ENCODE data around the gene CPLX3.

Gene CPLX3

DNA sequence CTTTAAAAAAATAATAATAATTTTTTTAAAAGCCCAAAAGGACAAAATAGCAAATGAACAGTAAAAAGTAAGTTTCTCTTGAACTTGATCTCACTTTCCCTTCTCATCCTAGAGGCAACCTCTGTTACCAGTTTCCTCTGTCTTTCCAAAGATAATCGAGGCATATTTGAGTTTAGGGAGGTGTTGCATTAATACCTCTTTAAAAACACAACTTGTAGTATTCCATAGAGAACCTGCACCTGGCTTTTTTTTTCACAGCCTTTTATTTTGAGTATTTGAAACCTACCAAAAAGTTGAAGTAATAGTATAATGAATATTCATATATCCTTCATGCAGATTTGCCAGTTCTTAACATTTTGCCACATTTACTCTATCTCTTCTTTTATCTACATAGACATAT lies 35.4 kb upstream of the CPLX3 start:
- ChIA-PET CTCF (interaction anchor here (0.9 to 9.6 kb wide), 6 partner anchors 10 to 160 kb away, joined by 3 to 136 read pairs (median 54); partner anchors contain the start of gene CSK), POLR2A (no interaction called here)
- DNase-seq (ENCODE audit: low read depth, low spot score) = no peak
- TF ChIP-seq, protein P1, sequence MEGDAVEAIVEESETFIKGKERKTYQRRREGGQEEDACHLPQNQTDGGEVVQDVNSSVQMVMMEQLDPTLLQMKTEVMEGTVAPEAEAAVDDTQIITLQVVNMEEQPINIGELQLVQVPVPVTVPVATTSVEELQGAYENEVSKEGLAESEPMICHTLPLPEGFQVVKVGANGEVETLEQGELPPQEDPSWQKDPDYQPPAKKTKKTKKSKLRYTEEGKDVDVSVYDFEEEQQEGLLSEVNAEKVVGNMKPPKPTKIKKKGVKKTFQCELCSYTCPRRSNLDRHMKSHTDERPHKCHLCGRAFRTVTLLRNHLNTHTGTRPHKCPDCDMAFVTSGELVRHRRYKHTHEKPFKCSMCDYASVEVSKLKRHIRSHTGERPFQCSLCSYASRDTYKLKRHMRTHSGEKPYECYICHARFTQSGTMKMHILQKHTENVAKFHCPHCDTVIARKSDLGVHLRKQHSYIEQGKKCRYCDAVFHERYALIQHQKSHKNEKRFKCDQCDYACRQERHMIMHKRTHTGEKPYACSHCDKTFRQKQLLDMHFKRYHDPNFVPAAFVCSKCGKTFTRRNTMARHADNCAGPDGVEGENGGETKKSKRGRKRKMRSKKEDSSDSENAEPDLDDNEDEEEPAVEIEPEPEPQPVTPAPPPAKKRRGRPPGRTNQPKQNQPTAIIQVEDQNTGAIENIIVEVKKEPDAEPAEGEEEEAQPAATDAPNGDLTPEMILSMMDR (IDR thresholded peaks at IDR 0.05; ENCODE audit: insufficient read depth, low read length, missing control alignments) = no peak
- H3K4me3 ChIP-seq (ENCODE audit: low read depth, low read length) = no peak overlapping the region

DNA sequence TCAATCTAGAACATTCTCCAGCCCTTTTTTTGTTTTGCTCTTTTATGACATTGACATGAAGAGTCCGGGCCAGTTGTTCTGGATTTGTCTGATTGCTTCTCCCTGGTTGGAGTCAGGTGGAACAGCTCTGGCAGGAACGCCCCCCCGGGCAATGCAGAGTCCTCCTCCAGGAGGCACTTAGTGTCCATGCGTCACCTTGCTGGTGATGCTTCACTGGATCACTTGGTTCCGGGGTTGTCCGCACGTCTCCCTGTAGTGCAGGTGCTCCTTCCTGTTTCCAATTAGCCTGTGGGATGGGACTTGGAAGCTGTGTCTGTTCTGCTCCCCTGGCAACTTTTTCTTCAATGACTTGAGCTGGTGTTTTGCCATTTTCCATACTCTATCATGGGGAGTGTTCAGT lies 34.8 kb upstream of the CPLX3 start:
- POLR2A ChIA-PET = no interaction called here
- TF ChIP-seq, protein P1 (IDR thresholded peaks at IDR 0.05; ENCODE audit: insufficient read depth, low read length, missing control alignments) = no peak
- no peak overlapping the region for H3K4me3 ChIP-seq (ENCODE audit: low read depth, low read length)
- CTCF ChIA-PET = interaction anchor here (1.0 to 9.6 kb wide), 9 partner anchors 9 to 170 kb away, joined by 3 to 136 read pairs (median 3); partner anchors contain the start of gene CSK
- DNase-seq (ENCODE audit: low read depth, low spot score) = no peak

DNA sequence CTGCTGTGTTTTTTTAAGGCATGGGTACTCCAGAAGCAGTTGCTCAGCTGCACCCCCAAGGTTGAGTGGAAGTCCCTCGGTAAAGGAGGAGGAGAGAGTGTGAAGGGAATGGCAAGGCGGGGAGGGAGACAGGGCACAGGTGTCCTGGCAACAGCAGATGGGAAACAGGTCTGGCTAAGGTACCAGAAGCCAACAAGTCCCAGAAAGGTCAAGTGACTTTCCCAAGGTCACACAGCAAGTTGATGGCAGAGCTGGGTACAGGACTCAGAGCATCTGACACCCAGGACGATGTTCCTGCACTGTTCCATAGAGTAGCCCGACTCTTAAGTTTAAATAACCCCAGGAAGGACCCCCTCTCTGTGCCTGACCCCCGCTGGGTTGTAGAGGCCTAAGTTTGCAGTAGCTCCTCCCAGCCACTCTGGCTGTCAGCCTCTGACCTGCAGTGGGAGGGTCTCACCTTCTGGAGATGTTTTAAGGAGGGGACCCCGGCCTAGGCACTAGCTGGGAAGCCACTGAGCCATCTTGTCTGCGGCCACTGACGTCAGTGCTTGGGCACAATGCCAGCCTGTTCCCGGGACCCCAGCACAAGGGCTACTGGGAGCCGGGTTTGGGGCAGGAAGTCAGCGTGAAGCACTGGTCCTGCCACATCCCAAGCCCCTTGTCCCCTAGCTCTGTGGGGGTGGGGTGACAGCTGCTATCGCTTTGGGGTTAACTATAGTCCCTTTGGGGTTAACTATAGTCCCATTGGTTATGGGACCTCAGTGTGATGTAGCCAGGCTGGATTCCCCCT lies 34.0 kb upstream of the CPLX3 start:
- TF ChIP-seq, protein P1 (IDR thresholded peaks at IDR 0.05; ENCODE audit: insufficient read depth, low read length, missing control alignments) = no peak
- ChIA-PET CTCF (interaction anchor here (1.0 to 9.6 kb wide), 10 partner anchors 8 to 171 kb away, joined by 3 to 136 read pairs (median 7); partner anchors contain the start of gene CSK), POLR2A (no interaction called here)
- DNase-seq (ENCODE audit: low read depth, low spot score) = no peak
- no peak overlapping the region for H3K4me3 ChIP-seq (ENCODE audit: low read depth, low read length)

DNA sequence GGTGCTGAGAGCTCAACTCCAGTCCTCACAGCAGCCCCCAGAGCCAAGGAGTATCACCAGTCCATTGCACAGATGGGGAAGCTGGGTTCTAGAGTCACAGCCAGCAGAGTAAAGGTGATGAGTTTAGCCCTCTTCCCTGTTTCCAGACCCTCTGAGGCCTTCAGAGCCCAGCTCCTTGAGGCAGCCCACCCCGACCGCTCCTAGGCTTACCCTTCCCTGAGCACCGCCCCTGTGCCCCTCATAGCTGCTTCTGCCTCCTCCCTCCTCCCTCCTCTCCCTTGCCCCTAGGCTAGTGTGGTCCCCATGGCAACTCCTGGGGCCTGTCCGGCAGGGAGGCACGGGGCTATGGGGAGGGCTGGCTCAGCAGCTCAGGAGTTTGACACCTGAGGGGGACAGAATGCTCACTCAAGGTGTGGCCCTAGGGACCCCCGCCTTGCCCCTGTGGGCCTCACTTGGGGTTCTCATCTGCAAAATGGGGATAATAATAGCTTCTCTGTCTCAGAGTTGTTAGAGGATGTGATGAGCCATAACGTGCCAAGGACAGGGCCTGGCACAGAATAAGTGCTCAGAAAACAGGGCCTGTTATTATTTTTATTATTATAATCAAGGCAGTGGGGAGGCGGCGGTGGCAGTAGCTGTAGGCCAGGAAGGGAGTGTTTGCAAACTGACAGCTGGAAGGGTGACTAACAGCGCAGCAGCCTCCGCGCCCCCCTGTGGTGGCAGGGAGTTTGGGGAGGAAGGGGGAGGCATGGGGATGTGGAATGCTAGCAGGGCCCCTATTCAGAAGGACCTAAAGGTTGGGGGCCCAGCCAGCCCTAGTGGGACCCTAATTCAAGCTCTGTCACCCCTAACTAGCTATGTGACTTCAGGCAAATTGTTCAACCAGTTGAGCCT lies 33.0 kb upstream of the CPLX3 start:
- DNase-seq (ENCODE audit: low read depth, low spot score) = no peak
- H3K4me3 ChIP-seq (ENCODE audit: low read depth, low read length) = no peak overlapping the region
- CTCF ChIA-PET = interaction anchor here (0.9 to 9.6 kb wide), 12 partner anchors 7 to 159 kb away, joined by 3 to 136 read pairs (median 6); partner anchors contain the start of gene CSK
- POLR2A ChIA-PET = no interaction called here
- TF ChIP-seq, protein P1 (IDR thresholded peaks at IDR 0.05; ENCODE audit: insufficient read depth, low read length, missing control alignments) = no peak

DNA sequence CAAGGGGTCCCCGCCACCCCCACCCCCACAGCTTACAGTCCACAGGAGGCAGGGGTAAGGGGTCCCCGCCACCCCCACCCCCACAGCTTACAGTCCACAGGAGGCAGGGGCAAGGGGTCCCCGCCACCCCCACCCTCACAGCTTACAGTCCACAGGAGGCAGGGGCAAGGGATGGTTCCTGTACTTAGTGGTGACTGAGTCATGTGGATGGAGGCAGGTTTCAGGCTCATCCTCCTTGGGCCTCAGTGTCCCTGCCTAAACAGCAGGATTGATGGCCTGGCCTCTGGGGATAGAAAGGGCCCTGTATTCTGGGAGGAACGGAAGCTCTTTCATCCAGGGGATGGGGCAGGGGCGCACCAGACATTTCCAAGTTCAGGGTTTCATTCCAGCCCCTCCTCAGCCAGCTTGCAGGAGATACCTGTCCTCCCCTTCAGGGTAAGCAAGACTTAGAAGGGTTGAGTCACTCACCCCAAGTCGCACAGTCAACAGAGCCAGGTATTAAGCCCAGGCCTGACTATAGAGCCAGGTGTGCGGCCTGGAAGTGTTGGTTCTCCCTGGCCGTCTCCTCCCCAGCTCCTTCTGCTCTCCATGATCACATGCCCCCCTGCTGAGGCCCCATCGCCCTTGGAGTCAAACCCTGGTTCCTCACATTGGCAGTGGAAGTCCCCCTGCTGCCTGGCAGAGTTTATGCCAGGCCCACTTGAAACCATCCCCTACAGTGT lies 32.0 kb upstream of the CPLX3 start:
- ChIA-PET POLR2A (no interaction called here), CTCF (interaction anchor here (0.6 to 9.6 kb wide), 10 partner anchors 6 to 160 kb away, joined by 3 to 136 read pairs (median 5); partner anchors contain the start of gene CSK)
- no peak for DNase-seq (ENCODE audit: low read depth, low spot score)
- no peak overlapping the region for H3K4me3 ChIP-seq (ENCODE audit: low read depth, low read length)
- TF ChIP-seq, protein P1 (IDR thresholded peaks at IDR 0.05; ENCODE audit: insufficient read depth, low read length, missing control alignments) = no peak

Measured in AG04449 (cell line).